ENCODE results near the gene NACC1.

DNA sequence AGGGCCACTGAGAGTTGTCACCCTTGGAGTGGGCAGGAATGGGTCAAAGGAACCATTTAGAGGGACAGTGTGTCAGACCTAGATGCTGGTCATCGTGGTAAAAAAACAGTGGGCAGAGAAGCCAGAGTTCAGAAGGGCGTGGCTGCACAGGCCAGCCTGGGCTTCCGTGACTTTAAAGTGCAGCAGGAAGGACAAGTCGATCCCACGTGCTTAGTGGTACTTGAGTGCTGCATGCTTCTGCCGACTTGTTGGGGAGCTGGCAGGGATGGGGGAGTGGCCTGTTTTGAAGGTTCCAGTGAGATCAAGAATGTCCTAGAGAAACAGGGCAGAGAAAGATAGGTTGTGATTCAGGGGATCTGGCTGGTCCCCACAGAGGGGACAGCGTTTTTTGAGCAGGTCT lies 32.4 kb upstream of the NACC1 start:
- TF ChIP-seq, protein P1, sequence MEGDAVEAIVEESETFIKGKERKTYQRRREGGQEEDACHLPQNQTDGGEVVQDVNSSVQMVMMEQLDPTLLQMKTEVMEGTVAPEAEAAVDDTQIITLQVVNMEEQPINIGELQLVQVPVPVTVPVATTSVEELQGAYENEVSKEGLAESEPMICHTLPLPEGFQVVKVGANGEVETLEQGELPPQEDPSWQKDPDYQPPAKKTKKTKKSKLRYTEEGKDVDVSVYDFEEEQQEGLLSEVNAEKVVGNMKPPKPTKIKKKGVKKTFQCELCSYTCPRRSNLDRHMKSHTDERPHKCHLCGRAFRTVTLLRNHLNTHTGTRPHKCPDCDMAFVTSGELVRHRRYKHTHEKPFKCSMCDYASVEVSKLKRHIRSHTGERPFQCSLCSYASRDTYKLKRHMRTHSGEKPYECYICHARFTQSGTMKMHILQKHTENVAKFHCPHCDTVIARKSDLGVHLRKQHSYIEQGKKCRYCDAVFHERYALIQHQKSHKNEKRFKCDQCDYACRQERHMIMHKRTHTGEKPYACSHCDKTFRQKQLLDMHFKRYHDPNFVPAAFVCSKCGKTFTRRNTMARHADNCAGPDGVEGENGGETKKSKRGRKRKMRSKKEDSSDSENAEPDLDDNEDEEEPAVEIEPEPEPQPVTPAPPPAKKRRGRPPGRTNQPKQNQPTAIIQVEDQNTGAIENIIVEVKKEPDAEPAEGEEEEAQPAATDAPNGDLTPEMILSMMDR (IDR thresholded peaks at IDR 0.05) = no peak
- no peak for TF ChIP-seq POLR2A (IDR thresholded peaks at IDR 0.05)
- no peak for TF ChIP-seq POLR2AphosphoS5 (IDR thresholded peaks at IDR 0.05)
- no peak for TF ChIP-seq EP300 (IDR thresholded peaks at IDR 0.05)
